ENCODE data around the gene NLK.
"Not testable (repeated sequence)": the region's sequence is repeated elsewhere in the genome, so short reads cannot be mapped to it uniquely, and the experiment has no call there.

Gene NLK

GRCh38 chr17:28119046-28119445, 76.6 kb downstream of the NLK start:
- DNase-seq = no peak

GRCh38 chr17:28119560-28119959, 77.1 kb downstream of the NLK start:
- DNase-seq = no peak

- DNase-seq = no peak
These were observed 78.3 kb downstream of the NLK start for GRCh38 chr17:28120766-28121165.

DNA sequence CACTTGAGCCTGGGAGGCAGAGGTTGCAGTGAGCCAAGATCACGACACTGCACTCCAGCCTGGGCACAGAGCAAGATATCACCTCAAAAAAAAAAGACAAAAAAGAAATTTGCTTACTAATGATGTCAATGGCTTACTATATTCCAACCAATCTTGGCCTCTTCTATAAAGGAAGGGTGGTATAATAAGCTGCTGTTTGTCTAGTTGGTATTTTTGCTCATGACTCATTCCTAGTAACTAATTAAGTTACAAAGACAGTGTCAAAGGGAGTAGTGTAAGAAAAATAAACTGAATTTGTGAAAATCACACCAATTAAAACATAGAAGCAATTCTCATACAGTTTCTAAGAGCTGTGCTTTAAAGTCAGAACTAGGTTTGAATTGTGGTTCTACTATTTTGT, 82.5 kb downstream of the NLK start:
- no peak for DNase-seq

- DNase-seq = no peak
These were observed 83.3 kb downstream of the NLK start for GRCh38 chr17:28125526-28126378.

DNA sequence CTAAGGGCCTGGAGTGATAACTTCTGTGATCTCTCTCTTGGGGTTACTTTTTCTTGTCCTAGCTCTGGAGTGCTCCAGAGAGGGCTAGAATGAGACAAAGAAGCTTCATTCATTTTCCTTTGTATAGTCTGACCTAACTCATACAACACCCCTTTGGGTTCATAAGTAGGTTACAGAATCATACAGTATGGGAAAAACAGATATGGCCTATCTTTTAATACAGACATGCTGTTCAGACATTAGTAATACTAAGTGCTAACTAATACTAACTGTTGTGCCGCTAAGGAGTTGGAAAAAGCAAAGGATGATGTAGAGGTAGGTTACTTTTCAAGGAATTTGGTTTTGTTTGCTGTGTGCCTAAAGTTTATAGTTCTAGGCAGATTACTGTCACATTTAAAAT, 84.7 kb downstream of the NLK start:
- no peak for DNase-seq

- DNase-seq = no peak
These were observed 86.3 kb downstream of the NLK start for GRCh38 chr17:28128779-28129178.

GRCh38 chr17:28130472-28130871, 88.0 kb downstream of the NLK start:
- DNase-seq = no peak

- DNase-seq = no peak
These were observed 89.1 kb downstream of the NLK start for GRCh38 chr17:28131599-28131998.

GRCh38 chr17:28133562-28133970, 91.1 kb downstream of the NLK start:
- DNase-seq = no peak

- no peak for DNase-seq
These were observed 94.4 kb downstream of the NLK start for GRCh38 chr17:28136923-28137322.

GRCh38 chr17:28139822-28140221, 97.3 kb downstream of the NLK start:
- DNase-seq = no peak

- DNase-seq = no peak
These were observed 98.8 kb downstream of the NLK start for GRCh38 chr17:28141313-28141712.

- no peak for DNase-seq
These were observed 99.3 kb downstream of the NLK start for GRCh38 chr17:28141773-28142172.

DNA sequence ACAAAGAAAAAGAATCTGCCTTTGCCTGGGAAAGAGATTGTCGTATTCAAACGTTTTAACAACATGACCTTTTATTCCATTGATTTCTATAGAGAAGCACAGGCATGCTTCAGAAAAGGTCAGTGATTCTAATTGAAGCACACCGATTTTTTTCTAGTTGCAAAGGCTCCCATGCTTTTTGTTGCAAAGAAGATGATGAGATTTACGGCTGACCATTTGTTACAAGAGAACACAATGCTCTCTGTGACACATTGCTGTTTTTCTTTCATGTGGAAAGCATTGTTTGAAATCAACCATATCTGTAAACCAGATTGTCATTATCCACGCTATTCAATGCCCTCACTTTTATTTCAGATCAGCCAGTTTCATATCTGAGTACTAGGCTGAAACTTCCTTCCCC, 99.8 kb downstream of the NLK start:
- DNase-seq = no peak

- DNase-seq = no peak
These were observed 101.5 kb downstream of the NLK start for GRCh38 chr17:28144019-28144418.

DNA sequence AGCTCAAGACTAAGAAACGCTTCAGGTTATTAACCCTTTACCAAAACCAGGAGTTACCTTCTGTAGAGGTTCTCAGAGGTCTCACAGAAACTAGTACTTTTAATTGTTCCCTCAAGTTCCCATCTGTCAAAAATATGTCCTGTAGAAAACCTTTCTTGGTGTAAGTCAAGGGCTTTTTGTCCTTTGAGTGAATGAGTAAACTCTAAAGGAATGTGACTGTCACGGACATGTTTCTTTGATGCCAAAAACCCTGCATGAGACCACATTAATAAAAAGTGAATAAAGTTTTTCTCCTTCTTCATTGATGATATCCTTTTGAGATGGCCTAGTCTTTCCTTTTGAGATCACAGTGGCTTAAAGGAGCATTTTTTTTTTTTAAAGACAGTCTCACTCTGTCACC, 102.9 kb downstream of the NLK start:
- DNase-seq = no peak

- DNase-seq = no peak
These were observed 104.5 kb downstream of the NLK start for GRCh38 chr17:28147017-28147416.

DNA sequence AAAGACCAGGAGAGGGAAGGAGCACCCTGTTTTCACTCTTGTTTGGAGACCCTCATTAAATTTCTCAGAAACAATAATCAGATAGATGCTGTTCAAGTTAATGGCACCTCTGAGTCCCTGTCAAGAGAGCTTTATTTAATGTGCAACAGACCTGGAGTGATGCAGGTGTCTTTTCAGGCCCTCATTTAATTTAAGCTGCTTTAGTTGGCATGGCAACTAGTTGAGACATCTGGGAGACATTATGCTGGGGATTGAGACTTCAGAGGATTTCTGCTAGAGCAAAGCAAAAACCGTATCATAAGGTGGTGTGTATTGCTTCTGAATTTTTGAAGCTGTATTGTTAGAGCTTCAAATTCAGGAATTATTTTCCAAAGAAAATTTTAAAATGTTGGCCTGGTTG, 108.5 kb downstream of the NLK start:
- no peak for DNase-seq

DNA sequence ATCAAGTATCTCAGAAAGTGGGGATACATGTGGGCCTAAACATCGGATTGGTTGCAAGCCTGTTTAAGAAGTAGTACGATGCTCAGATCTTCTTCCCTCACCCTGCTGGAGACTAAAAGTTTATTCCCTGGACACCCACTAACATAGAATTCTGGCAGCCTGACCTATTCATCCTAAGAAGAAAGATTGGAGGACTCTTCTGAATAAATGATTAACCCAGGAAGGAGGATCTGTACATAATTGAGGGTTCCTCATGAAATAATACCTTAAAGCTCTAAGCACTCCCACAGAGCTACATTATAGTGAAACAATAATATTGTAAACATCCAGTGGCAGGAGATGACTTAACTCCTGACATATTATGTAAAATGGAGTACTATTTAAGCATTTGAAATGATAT, 111.7 kb downstream of the NLK start:
- no peak for DNase-seq

GRCh38 chr17:28155405-28155804, 112.9 kb downstream of the NLK start:
- DNase-seq = not testable (repeated sequence)

DNA sequence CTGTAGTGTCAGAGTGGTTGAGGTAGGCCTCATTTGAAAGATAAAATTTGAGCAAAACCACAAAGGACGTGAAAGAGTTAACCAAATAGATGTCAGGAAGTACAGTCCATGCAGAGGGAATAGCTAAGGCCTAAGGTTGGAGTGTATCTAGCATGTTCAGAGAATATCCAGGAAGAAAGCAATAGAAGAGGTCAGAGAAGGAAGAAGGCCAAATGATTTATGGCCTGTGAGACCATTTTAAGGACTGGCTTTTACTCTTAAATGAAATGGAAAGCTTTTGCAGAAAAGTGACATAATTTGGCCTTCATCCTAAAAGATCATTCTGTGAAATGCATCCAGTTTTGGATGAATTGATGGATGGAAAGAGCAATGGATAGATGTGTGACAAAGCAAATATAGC, 116.5 kb downstream of the NLK start:
- no peak for DNase-seq

DNA sequence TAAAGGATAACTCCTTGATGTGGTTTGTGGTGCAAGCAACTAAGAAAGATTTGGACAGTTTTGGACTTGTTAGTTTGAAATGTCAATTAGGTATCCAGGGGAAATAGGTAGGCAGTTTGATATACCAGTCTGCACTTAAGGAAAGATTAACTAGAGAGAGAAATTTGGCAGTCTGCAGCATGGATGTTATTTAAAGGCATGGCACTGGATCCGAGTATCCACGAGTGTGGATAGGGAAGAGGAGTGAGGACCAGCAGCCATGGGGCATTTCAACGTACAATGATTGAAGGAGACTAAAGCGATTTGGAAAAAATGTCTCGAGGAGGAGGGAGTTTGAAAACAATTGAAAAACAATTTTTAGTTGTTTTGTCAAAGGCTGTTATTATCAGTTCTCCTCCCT, 117.4 kb downstream of the NLK start:
- no peak for DNase-seq

GRCh38 chr17:28160610-28161009, 118.1 kb downstream of the NLK start:
- no peak for DNase-seq

- DNase-seq = no peak
These were observed 118.8 kb downstream of the NLK start for GRCh38 chr17:28161311-28161710.

Measured in CD4-positive, alpha-beta T cell treated with Interleukin-17A for 1 hour (primary cell).